Brain microvascular endothelial cell (primary cell): ENCODE data around the gene SEC11A.

Experiments
- DNase-seq: peaks from one replicate; pipeline ENCODE4 v3.0.0-alpha.2; 2020
- H3K27ac ChIP-seq: fragments of 250-450 bp; sonication (Bioruptor Pico); 2 replicates; pipeline ENCODE4 v1.5.1; 2020; ENCODE audit warnings: mild to moderate bottlenecking, moderate library complexity
- H3K27me3 ChIP-seq: fragments of 250-450 bp; sonication (Bioruptor Pico); replicated peaks from 2 replicates; pipeline ENCODE4 v1.5.1; 2020; ENCODE audit warnings: mild to moderate bottlenecking
- H3K36me3 ChIP-seq: fragments of 250-450 bp; sonication (Bioruptor Pico); replicated peaks from 2 replicates; pipeline ENCODE4 v1.5.1; 2020; ENCODE audit warnings: mild to moderate bottlenecking
- H3K4me3 ChIP-seq: 2 replicates; pipeline ENCODE4 v1.5.1; 2011; ENCODE audit warnings: low read depth, mild to moderate bottlenecking, control low read depth, low read length, moderate library complexity
- in situ Hi-C: cut with HindIII; loops from 2 replicates; pipeline ENCODE4 v1.10.0; 2017; ENCODE audit warnings: low sequenced_read_pairs, low pct_ligation_motif_present
- TF ChIP-seq, protein P1 (sequence below): IDR thresholded peaks from 2 replicates; pipeline ENCODE4 v1.5.1; 2011; ENCODE audit warnings: low read depth, mild to moderate bottlenecking, moderate library complexity, low read length, control low read depth, inconsistent platforms; ENCODE audit errors: missing control alignments

SEC11A gene

DNA sequence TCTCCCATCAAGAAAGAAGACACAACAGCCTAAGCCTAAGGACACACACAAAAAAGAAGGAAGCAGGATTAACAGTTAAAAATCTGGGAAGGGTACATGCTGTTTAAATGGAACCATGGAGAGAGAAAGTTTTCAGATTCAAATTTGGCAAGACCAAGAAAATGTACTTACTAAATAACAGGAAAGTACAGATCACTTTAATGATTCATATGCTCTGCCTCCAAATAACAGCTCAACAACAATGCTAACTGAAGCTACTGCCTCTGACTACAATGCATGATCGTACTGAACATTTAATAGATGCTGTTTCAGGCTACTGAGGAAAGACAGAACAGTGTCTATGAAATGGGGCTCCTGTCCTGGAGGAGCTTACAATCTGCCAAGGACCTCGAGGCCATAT, 49.6 kb downstream of the SEC11A start:
- in situ Hi-C loops, result no loop called here
- no peak overlapping the region for H3K4me3 ChIP-seq
- DNase-seq, result no peak
- H3K27ac ChIP-seq, result no peak overlapping the region
- no peaks in the 10 kb centered on the region for H3K27me3 ChIP-seq
- TF ChIP-seq, protein P1, sequence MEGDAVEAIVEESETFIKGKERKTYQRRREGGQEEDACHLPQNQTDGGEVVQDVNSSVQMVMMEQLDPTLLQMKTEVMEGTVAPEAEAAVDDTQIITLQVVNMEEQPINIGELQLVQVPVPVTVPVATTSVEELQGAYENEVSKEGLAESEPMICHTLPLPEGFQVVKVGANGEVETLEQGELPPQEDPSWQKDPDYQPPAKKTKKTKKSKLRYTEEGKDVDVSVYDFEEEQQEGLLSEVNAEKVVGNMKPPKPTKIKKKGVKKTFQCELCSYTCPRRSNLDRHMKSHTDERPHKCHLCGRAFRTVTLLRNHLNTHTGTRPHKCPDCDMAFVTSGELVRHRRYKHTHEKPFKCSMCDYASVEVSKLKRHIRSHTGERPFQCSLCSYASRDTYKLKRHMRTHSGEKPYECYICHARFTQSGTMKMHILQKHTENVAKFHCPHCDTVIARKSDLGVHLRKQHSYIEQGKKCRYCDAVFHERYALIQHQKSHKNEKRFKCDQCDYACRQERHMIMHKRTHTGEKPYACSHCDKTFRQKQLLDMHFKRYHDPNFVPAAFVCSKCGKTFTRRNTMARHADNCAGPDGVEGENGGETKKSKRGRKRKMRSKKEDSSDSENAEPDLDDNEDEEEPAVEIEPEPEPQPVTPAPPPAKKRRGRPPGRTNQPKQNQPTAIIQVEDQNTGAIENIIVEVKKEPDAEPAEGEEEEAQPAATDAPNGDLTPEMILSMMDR, result no peak
- peaks cover 31% of the 10 kb centered on the region for H3K36me3 ChIP-seq

DNA sequence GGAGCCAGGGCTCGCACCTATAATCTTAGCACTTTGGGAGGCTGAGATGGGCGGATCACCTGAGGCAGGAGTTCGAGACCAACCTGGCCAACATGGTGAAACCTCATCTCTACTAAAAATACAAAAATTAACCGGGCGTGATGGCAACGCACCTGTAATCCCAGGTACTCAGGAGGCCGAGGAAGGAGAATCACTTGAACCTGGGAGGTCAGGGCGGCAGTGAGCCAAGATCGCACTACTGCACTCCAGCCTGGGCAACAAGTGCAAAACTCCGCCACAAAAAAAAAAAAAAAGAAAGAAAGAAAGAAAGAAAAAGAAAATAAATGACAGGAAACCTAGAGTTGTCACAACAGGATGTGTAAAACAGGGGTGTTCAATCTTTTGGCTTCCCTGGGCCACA, 54.9 kb downstream of the SEC11A start:
- H3K36me3 ChIP-seq, result peaks cover 9% of the 10 kb centered on the region
- H3K27ac ChIP-seq, result no peak overlapping the region
- DNase-seq, result no peak
- TF ChIP-seq, protein P1, result no peak
- in situ Hi-C loops, result no loop called here
- no peaks in the 10 kb centered on the region for H3K27me3 ChIP-seq
- no peak overlapping the region for H3K4me3 ChIP-seq

DNA sequence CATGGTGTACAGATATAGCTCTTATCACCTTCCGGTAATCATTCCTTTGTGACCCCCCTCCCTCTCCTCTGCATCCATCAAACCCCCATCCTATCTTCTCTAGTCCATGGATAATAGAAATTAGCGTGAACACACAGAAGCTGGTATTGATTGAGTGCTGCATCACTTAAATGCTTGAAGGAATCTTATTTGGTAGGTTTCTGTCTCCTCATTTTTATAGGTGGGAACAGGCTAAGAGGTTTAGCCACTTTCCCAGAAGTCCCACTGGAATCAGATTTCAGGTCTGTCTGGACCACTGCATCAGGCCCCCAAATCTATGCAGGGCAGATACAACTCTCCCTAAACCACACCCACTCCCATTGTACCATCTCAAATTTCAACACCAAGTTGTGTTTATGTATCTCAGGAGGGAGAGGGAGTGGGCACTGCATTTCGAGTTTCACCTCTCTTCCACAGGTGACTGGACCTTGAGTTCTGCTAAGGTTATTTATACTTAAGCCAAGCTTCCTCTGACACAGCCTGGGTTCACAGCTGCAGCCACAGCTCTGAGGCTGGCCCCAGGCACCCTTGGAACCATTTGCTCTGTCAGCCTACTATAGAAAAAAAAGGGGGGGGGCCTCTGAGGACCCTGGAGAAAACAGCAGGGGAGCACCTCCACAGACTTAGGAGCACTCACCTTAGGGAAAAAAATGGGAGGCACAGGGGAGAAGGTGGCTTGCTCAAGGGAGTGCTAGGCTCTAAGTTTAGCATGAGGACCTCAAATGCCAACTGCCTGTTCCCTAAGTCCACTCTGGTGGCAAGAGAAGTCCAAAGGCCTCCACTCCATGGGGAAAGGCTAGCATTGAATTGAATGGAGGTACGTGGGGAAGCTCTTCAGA, 55.8 kb downstream of the SEC11A start:
- no peak overlapping the region for H3K27ac ChIP-seq
- in situ Hi-C loops, result no loop called here
- no peak for DNase-seq
- no peaks in the 10 kb centered on the region for H3K27me3 ChIP-seq
- TF ChIP-seq, protein P1, result no peak
- H3K36me3 ChIP-seq, result peaks cover 4% of the 10 kb centered on the region
- no peak overlapping the region for H3K4me3 ChIP-seq

DNA sequence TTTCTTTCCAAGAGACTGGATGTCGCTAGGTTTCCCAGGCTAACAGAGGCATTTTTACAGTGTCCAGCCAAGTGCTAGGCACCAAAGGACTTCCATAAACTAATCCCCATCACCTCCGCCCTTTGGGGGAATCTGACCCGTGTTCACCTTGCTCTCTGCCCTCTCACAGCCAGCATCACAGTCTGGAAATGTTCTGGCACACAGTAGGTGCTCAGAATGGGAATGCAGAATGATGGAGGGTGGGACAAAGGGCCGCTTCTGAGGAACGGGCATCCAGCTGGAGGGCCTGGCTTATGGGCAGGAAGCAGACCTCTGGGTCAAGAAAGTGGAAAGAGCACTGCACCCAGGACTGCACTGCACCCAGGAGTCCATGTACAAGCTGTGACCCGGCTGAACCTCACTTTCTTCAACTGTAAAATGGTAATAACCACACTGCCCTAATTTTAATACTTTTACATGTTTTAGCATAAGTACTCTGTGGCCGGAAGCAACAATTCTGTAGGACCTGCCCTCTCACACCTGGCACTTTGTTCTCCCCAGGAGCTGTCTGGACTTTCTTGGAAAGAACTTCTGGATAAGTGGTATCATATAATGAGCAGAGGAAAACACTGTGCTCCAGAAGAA, 57.0 kb downstream of the SEC11A start:
- Histone ChIP-seq H3K27ac (no peak overlapping the region), H3K36me3 (no peaks in the 10 kb centered on the region)

DNA sequence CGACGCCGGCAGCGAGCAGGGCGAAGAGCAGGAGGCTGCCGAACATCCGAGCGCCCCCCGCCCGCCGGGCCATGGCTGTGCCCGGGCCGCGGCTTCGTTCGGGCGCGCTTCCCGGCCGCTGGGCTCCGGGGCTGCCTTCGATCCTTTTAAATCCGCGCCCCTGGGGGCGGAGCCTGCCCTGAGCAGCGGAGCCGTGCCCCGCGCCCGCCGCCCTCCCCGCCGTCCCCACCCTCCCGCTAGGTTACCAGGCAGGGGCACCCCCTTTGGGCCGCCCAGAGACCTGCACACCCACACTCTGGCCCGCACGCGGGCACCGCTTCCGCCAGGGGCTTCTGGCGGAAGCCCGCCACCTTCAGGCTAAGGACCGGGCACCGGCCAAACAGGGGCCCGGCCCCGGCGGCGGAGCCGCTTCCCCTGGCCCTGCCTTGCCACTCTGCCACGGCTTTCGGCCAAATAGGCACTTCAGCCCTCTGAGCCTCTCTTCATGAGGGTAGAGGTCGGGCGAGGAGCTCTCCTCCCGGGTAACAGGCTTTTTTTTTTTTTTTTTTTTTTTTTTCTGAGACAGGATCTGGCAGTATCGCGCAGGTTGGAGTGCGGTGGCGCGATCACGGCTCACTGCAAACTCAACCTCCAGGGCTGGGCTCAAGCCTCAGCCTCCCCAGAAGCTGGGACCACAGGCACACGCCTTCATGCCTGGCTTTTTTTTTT, 57.7 kb downstream of the SEC11A start, which contains the start of gene NMB:
NMB (minus strand) TSS at position 120 of the 708 bp plus-strand sequence; CDS start at position 73, 47 bp downstream.
- H3K36me3 ChIP-seq, result no peaks in the 10 kb centered on the region
- DNase-seq, result peak; percentile 30
- H3K27me3 ChIP-seq, result no peaks in the 10 kb centered on the region
- TF ChIP-seq, protein P1, result peak; percentile 70
- in situ Hi-C loops, result no loop called here
- peak within 1 kb of the TSS; percentile 59 for H3K4me3 ChIP-seq
- H3K27ac ChIP-seq, result no peak within 1 kb of the TSS

More for the DNA sequence above, 57.0 kb downstream of the SEC11A start:
- TF ChIP-seq, protein P1, result no peak
- in situ Hi-C loops, result no loop called here
- no peak for DNase-seq
- peak overlapping the region; percentile 59 for H3K4me3 ChIP-seq
- H3K27me3 ChIP-seq, result no peaks in the 10 kb centered on the region
